Epithelial cell of esophagus (primary cell): ENCODE results near the gene CNDP2.

Experiments used
- DNase-seq: peaks from one replicate; pipeline ENCODE4 v3.0.0; 2010; ENCODE audit warnings: low read depth
- H3K4me3 ChIP-seq: 2 replicates; pipeline ENCODE4 v1.5.1; 2011; ENCODE audit warnings: mild to moderate bottlenecking, low read length, control low read depth
- TF ChIP-seq, protein P1 (sequence below): IDR thresholded peaks from 2 replicates; pipeline ENCODE4 v1.5.1; 2011; ENCODE audit warnings: low read depth, mild to moderate bottlenecking, low read length, control low read depth, inconsistent platforms; ENCODE audit not compliant: insufficient read depth; ENCODE audit errors: missing control alignments

Gene CNDP2

DNA sequence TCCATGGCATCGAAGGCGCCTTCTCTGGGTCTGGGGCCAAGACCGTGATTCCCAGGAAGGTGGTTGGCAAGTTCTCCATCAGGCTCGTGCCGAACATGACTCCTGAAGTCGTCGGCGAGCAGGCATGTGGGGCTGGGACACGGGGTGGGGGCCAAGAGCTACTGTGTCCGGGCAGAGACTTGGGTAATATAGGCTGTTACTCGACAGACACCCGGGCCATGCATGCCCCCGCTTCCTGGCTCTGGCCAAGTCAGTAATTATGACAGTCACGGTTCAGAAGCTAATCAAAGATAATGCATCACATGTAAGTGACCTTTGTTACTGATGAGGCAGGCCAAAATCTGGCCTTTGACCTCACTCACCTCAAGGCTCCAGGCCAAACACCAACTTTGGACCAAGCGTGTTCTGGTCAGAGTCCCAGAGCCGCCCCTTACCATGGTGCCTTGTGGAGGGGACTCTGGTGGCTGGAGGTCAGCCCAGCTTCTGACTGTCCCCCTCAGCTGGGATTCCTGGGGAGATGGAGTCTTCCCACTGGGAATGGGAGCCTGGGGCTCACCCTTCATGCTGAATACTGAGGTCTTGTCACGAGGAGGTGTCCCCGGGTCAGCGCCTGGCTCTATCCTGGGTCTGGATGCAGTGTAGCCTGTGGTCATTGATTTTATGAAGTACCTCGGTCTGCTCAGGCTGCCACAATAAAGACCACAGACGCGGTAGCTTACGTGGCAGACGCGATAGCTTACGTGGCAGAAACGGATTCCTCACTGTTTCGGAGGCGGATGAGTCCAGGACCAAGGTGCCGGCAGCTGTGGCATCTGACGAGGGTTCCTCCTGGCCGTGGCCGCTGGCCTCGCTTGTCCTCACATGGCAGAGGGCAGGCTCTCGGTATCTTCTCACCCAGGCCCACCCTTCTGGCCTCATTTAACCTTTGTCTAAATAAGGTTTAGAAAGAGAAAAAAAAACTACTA lies 20.4 kb downstream of the CNDP2 start:
- TF ChIP-seq, protein P1, sequence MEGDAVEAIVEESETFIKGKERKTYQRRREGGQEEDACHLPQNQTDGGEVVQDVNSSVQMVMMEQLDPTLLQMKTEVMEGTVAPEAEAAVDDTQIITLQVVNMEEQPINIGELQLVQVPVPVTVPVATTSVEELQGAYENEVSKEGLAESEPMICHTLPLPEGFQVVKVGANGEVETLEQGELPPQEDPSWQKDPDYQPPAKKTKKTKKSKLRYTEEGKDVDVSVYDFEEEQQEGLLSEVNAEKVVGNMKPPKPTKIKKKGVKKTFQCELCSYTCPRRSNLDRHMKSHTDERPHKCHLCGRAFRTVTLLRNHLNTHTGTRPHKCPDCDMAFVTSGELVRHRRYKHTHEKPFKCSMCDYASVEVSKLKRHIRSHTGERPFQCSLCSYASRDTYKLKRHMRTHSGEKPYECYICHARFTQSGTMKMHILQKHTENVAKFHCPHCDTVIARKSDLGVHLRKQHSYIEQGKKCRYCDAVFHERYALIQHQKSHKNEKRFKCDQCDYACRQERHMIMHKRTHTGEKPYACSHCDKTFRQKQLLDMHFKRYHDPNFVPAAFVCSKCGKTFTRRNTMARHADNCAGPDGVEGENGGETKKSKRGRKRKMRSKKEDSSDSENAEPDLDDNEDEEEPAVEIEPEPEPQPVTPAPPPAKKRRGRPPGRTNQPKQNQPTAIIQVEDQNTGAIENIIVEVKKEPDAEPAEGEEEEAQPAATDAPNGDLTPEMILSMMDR: no peak
- no peak for DNase-seq
- H3K4me3 ChIP-seq: no peak overlapping the region

DNA sequence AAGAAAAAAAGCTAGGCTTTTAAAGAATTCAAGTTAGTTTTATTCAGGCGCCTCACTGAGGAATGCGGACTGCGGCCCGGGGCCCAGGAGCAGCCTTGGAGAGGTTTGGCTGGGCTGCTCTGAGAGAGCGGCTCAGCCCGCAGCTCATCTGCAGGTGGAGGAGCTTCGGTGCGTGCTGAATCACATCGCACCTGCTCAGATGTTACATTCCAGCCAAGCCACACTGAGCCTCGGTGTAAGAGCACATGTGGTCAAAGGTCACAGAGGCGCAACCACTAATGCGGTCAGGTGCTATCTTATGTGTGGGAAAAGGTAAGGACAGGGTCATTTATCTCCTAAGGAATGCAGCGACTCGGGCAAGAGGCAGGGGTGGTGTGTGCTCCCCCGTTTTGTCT lies 21.1 kb downstream of the CNDP2 start:
- TF ChIP-seq, protein P1: no peak
- no peak for DNase-seq
- H3K4me3 ChIP-seq: no peak overlapping the region

DNA sequence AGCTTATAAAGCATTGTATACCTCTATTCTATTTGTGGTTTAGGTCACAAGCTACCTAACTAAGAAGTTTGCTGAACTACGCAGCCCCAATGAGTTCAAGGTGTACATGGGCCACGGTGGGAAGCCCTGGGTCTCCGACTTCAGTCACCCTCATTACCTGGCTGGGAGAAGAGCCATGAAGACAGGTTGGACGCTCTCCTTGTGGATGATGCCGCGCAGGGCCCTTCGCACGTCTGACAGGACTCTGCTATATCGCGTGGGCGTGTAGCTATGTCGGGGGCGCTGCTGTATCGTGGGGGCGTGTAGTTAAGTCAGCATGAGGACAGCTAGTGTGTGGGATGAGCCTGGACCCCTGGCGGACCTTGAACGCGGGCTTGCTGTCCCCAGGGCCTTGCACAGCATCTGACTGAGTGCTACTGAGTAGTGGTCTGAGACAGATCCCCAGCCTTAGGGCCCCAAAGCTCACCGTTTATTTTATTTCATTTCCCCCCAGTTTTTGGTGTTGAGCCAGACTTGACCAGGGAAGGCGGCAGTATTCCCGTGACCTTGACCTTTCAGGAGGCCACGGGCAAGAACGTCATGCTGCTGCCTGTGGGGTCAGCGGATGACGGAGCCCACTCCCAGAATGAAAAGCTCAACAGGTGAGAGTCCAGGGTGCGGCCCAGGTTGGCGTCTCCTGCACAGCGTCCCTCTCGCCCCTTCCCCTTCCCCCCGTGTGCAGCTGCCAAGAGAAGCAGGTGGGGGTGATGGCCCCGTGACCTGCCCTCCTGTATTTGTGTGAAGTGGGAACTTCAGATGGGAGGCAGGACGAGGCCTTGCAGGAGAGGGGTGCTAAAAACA lies 22.5 kb downstream of the CNDP2 start:
- no peak for DNase-seq
- TF ChIP-seq, protein P1: no peak

GRCh38 chr18:74519320-74520095 lies 23.3 kb downstream of the CNDP2 start:
- DNase-seq: no peak
- no peak overlapping the region for H3K4me3 ChIP-seq
- TF ChIP-seq, protein P1: no peak

More for the DNA sequence above, 22.5 kb downstream of the CNDP2 start:
- no peak overlapping the region for H3K4me3 ChIP-seq

DNA sequence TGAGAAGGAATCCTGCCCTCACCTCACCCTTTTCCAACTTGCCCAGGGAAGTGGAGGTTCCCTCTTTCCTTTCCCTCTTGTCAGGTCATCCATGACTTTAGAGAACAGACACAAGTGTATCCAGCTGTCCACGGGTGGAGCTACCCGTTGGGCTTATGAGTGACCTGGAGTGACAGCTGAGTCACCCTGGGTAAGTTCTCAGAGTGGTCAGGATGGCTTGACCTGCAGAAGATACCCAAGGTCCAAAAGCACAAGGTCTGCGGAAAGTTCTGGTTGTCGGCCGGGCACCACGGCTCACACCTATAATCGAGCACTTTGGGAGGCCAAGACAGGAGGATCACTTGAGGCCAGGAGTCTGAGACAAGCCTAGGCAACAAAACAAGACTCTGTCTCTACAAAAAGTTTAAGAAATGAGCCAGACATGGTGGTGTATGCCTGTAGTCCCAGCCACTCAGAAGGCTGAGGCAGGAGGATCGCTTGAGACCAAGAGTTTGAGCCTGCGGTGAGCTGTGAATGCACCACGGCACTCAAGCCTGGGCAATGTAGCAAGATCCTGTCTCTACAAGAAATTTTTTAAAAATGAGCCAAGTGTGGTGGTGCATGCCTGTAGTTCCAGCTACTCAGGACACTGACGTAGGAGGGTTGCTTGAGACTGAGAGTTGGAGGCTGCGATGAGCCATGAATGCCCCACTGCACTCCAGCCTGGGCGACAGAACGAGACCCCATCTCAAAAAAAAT lies 24.1 kb downstream of the CNDP2 start:
- no peak overlapping the region for H3K4me3 ChIP-seq
- TF ChIP-seq, protein P1: no peak
- no peak for DNase-seq
